C4-2B (cell line): ENCODE results near the gene RNF152.

Experiments
- CTCF ChIP-seq: fragments of 450-650 bp; conservative IDR thresholded peaks from 2 replicates; pipeline ENCODE4 v1.5.1; 2017; ENCODE audit warnings: mild to moderate bottlenecking
- ZFX ChIP-seq: fragments of 450-650 bp; IDR thresholded peaks from 2 replicates; pipeline ENCODE4 v1.6.1; 2017

GRCh38 chr18:61853855-61854254, 39.0 kb downstream of the RNF152 start:
- TF ChIP-seq CTCF (no peak), ZFX (no peak)
